Measurements from ENCODE around the gene RAB7A.

- TF ChIP-seq FOXM1 (IDR thresholded peaks at IDR 0.05; ENCODE audit: borderline replicate concordance) = no peak
- TF ChIP-seq SP1 (IDR thresholded peaks at IDR 0.05) = no peak
- no peak for TF ChIP-seq TARDBP (IDR thresholded peaks at IDR 0.05)
- no peak for TF ChIP-seq NFRKB (IDR thresholded peaks at IDR 0.05)
- no peak for TF ChIP-seq HDGF (IDR thresholded peaks at IDR 0.05; ENCODE audit: borderline replicate concordance)
- TF ChIP-seq FOXA1 (IDR thresholded peaks at IDR 0.05) = no peak
- TF ChIP-seq ARNT (IDR thresholded peaks at IDR 0.05) = no peak
- no peak for TF ChIP-seq SUZ12 (IDR thresholded peaks at IDR 0.05)
- TF ChIP-seq BHLHE40 (IDR thresholded peaks at IDR 0.05; ENCODE audit: borderline replicate concordance) = no peak
Measured at GRCh38 chr3:128770387-128770786, 44.4 kb downstream of the RAB7A start.

All from HEK293T (cell line).